SK-N-SH treated with all-trans-retinoic acid at 6 μM for 48 hours (cell line): ENCODE data around the gene ZFYVE28.

Source experiments
- ATAC-seq: fragments of 200-7000 bp; cut with Tn5 transposase; 3 replicates; pipeline ENCODE4 v1.9.1; 2020; ENCODE audit warnings: mild to moderate bottlenecking, moderate library complexity
- ARNTL ChIP-seq: fragments of 450-650 bp; formaldehyde crosslinking; IDR thresholded peaks from 2 replicates; pipeline ENCODE4 v1.5.0; 2020; ENCODE audit warnings: low read depth, mild to moderate bottlenecking, moderate library complexity, borderline replicate concordance
- BACH2 ChIP-seq: fragments of 250-450 bp; sonication (Bioruptor Pico); IDR thresholded peaks from 2 replicates; pipeline ENCODE4 v1.9.0; 2021; ENCODE audit warnings: mild to moderate bottlenecking, borderline replicate concordance
- ESRRG ChIP-seq: fragments of 250-450 bp; sonication (Bioruptor Pico); IDR thresholded peaks from 2 replicates; pipeline ENCODE4 v1.6.1; 2021; ENCODE audit warnings: mild to moderate bottlenecking
- ISL1 ChIP-seq: fragments of 250-450 bp; sonication (Bioruptor Pico); IDR thresholded peaks from 2 replicates; pipeline ENCODE4 v2.1.2; 2022; ENCODE audit warnings: mild to moderate bottlenecking, moderate library complexity
- OSR1 ChIP-seq: fragments of 250-450 bp; sonication (Bioruptor Pico); IDR thresholded peaks from 2 replicates; pipeline ENCODE4 v1.8.0; 2022; ENCODE audit warnings: moderate library complexity, mild to moderate bottlenecking, inconsistent platforms
- POU6F1 ChIP-seq: fragments of 250-450 bp; sonication (Bioruptor Pico); IDR thresholded peaks from 2 replicates; pipeline ENCODE4 v1.8.0; 2021; ENCODE audit warnings: low read depth, mild to moderate bottlenecking, moderate library complexity, borderline replicate concordance
- PPARA ChIP-seq: fragments of 250-450 bp; sonication (Bioruptor Pico); IDR thresholded peaks from 2 replicates; pipeline ENCODE4 v1.5.0; 2020; ENCODE audit warnings: mild to moderate bottlenecking, borderline replicate concordance
- SNAI2 ChIP-seq: fragments of 250-450 bp; sonication (Bioruptor Pico); IDR thresholded peaks from 2 replicates; pipeline ENCODE4 v1.5.0; 2020; ENCODE audit warnings: mild to moderate bottlenecking, moderate library complexity
- TCF4 ChIP-seq: fragments of 250-450 bp; sonication (Bioruptor Pico); IDR thresholded peaks from 2 replicates; pipeline ENCODE4 v1.8.0; 2021; ENCODE audit warnings: mild to moderate bottlenecking, moderate library complexity, borderline replicate concordance
- TOX ChIP-seq: fragments of 250-450 bp; sonication (Bioruptor Pico); IDR thresholded peaks from 2 replicates; pipeline ENCODE4 v1.8.0; 2021; ENCODE audit warnings: mild to moderate bottlenecking, moderate library complexity, borderline replicate concordance
- ZC3H10 ChIP-seq: fragments of 250-450 bp; sonication (Bioruptor Pico); IDR thresholded peaks from 2 replicates; pipeline ENCODE4 v1.5.1; 2021; ENCODE audit warnings: mild to moderate bottlenecking, moderate library complexity
- ZFP30 ChIP-seq: fragments of 450-650 bp; formaldehyde crosslinking; IDR thresholded peaks from 2 replicates; pipeline ENCODE4 v1.5.0; 2022; ENCODE audit warnings: mild to moderate bottlenecking, moderate library complexity
- ZNF565 ChIP-seq: fragments of 450-650 bp; formaldehyde crosslinking; conservative IDR thresholded peaks from 2 replicates; pipeline ENCODE4 v1.5.0; 2020; ENCODE audit warnings: low read depth, mild to moderate bottlenecking, moderate library complexity
- ZNF8 ChIP-seq: fragments of 450-650 bp; formaldehyde crosslinking; IDR thresholded peaks from 2 replicates; pipeline ENCODE4 v1.5.0; 2020; ENCODE audit warnings: mild to moderate bottlenecking, moderate library complexity
- TF ChIP-seq, protein P1 (sequence below): fragments of 250-450 bp; sonication (Bioruptor Pico); IDR thresholded peaks from 2 replicates; pipeline ENCODE4 v1.5.1; 2021; ENCODE audit warnings: mild to moderate bottlenecking, moderate library complexity
- TF ChIP-seq, protein P2 (sequence below): fragments of 250-450 bp; sonication (Bioruptor Pico); IDR thresholded peaks from 2 replicates; pipeline ENCODE4 v1.5.1; 2020; ENCODE audit warnings: low read depth, mild to moderate bottlenecking, moderate library complexity
- TF ChIP-seq, protein P3 (sequence below): fragments of 250-450 bp; sonication (Bioruptor Pico); IDR thresholded peaks from 2 replicates; pipeline ENCODE4 v1.5.0; 2020; ENCODE audit warnings: mild to moderate bottlenecking, moderate library complexity

ZFYVE28 gene

DNA sequence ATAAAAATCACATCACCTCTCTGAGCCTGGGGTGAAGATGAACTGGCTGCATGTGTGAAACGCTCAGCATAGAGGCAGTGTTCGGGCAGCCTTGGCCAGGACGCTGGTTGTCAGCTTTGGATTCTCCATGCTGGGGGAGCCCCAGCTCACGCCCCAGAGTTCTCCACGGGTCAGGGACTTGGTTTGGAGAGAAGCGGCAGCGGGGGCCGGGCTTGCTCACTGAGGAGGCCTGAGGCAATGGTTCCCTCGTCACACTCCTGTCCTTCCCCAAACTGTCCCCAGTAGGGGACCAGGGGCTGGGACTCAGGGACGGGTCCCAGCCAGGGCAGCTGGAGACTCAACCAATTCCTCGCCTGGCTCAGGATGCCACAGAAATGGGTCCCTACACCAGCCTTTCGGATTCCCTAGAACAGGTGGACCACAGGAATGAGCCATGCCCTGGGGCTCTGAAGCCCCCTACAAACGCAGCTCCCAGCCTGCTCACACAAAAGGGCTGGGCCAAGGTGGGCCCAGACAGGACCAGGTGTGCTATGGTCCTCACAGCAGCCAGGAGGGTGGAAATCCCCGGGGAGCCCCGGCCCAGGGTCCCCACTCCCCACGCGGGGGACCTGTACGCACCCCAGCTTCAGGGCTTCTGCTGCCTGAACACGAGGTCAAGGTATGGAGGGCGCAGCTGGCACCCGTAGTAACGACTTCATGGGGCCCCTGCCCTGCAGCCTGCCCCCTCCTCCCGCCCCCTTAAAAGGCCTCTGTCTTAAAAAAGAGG is 157.9 kb downstream of the ZFYVE28 start:
- ATAC-seq: no peak
- TF ChIP-seq ESRRG (CRISPR knock-in tag) (no peak), ARNTL (CRISPR knock-in tag) (no peak)

DNA sequence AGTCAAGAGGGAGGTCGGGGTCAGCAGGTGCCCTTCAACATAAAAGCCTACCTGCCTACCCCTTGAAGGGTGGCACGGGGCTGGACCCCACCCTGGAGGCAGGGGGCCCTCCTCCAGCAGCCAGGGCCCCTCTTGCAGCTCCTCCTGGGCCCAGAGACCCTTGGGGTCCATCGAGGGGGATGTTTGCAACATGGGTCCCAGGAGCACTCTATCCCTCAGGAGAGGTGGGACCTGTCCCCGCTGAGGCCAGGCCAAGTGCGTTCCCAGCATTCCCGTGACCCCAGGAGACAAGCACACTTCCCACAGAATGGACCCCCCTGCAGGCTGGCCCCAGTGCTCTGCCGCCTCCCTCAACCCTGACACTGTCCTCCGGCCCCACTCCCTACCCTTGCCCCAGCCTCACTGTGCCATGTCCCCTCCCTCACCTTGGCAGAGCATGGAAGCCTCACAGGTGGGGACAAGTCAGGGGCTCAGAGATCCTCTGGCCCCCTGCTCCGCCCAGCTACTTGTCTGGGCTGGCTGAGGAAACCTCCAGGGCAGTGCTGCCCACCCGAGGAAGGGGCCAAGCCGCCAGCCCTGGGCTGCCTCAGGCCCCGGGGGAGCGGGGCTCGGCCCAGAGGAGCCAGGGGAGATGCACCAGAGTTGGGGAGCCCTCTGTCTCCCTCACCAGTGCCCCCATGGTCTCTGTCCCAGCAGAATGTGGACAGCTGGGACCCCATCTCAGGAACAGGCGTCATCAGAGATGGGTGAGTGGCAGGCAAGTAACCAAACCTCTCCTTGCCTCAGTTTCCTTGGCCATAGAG is 158.7 kb downstream of the ZFYVE28 start:
- no peak for ATAC-seq
- TF ChIP-seq ESRRG (CRISPR knock-in tag) (no peak), BACH2 (CRISPR knock-in tag) (no peak), TCF4 (no peak), ARNTL (CRISPR knock-in tag) (no peak)
- TF ChIP-seq, protein P1, sequence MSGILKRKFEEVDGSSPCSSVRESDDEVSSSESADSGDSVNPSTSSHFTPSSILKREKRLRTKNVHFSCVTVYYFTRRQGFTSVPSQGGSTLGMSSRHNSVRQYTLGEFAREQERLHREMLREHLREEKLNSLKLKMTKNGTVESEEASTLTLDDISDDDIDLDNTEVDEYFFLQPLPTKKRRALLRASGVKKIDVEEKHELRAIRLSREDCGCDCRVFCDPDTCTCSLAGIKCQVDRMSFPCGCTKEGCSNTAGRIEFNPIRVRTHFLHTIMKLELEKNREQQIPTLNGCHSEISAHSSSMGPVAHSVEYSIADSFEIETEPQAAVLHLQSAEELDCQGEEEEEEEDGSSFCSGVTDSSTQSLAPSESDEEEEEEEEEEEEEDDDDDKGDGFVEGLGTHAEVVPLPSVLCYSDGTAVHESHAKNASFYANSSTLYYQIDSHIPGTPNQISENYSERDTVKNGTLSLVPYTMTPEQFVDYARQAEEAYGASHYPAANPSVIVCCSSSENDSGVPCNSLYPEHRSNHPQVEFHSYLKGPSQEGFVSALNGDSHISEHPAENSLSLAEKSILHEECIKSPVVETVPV (CRISPR knock-in tag): no peak

DNA sequence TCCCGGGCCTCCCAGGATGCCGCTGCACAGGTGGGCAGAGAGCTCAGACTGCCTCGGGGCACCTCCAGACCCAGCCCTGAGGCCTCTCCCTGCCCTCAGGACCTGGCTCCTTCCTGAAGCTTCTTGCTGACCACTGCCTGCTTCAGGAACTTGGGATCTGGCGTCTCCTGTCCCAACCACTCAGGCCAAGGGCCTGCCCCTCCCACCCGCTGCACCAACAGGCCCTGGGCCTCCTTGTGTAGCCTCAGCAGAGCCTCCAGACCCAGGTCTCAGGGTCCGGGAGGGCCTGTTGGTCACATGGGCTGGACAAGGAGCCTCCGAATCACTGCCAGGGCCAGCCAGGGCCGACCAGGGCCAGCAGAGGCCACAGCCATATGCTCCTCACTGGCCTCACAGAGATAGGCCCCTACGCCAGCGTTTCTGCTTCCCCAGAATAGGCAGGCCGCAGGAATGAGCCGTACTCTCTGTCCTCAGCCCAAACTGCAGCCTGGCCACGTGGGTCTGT is 159.4 kb downstream of the ZFYVE28 start:
- ATAC-seq: no peak
- TF ChIP-seq PPARA (CRISPR knock-in tag): no peak
- TF ChIP-seq, protein P2, sequence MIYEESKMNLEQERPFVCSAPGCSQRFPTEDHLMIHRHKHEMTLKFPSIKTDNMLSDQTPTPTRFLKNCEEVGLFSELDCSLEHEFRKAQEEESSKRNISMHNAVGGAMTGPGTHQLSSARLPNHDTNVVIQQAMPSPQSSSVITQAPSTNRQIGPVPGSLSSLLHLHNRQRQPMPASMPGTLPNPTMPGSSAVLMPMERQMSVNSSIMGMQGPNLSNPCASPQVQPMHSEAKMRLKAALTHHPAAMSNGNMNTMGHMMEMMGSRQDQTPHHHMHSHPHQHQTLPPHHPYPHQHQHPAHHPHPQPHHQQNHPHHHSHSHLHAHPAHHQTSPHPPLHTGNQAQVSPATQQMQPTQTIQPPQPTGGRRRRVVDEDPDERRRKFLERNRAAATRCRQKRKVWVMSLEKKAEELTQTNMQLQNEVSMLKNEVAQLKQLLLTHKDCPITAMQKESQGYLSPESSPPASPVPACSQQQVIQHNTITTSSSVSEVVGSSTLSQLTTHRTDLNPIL (CRISPR knock-in tag): no peak
- TF ChIP-seq ISL1 (CRISPR knock-in tag): no peak
- TF ChIP-seq, protein P1 (CRISPR knock-in tag): no peak
- no peak for TF ChIP-seq ZNF8
- no peak for TF ChIP-seq TOX (CRISPR knock-in tag)
- TF ChIP-seq ZFP30 (CRISPR knock-in tag): no peak
- TF ChIP-seq ESRRG (CRISPR knock-in tag): no peak
- TF ChIP-seq ZNF565: no peak
- no peak for TF ChIP-seq OSR1 (CRISPR knock-in tag)
- no peak for TF ChIP-seq POU6F1 (CRISPR knock-in tag)
- TF ChIP-seq BACH2 (CRISPR knock-in tag): no peak
- no peak for TF ChIP-seq SNAI2 (CRISPR knock-in tag)
- TF ChIP-seq, protein P3, sequence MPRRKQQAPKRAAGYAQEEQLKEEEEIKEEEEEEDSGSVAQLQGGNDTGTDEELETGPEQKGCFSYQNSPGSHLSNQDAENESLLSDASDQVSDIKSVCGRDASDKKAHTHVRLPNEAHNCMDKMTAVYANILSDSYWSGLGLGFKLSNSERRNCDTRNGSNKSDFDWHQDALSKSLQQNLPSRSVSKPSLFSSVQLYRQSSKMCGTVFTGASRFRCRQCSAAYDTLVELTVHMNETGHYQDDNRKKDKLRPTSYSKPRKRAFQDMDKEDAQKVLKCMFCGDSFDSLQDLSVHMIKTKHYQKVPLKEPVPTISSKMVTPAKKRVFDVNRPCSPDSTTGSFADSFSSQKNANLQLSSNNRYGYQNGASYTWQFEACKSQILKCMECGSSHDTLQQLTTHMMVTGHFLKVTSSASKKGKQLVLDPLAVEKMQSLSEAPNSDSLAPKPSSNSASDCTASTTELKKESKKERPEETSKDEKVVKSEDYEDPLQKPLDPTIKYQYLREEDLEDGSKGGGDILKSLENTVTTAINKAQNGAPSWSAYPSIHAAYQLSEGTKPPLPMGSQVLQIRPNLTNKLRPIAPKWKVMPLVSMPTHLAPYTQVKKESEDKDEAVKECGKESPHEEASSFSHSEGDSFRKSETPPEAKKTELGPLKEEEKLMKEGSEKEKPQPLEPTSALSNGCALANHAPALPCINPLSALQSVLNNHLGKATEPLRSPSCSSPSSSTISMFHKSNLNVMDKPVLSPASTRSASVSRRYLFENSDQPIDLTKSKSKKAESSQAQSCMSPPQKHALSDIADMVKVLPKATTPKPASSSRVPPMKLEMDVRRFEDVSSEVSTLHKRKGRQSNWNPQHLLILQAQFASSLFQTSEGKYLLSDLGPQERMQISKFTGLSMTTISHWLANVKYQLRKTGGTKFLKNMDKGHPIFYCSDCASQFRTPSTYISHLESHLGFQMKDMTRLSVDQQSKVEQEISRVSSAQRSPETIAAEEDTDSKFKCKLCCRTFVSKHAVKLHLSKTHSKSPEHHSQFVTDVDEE (CRISPR knock-in tag): no peak
- no peak for TF ChIP-seq ZC3H10 (CRISPR knock-in tag)
